Calu3 (cell line): ENCODE measurements around the gene NRP1. TPM values are rescaled to one million over a fixed set of nuclear protein-coding genes. Genes with fewer than 3 reads are reported as not detected.
A peak's percentile ranks its signal among the peaks of the same experiment; 100 is the strongest.

Experiments used
- BruUV-seq: library from RNA; stranded (reverse); fragments of 400-500 nt; replicated peaks from 2 replicates; lab custom pipeline; 2021; lab: Mats Ljungman, UMichigan
- CTCF ChIA-PET: fragments of 300-600 bp; sonication (Branson Sonifier 250); formaldehyde crosslinking; loops from one replicate; lab custom pipeline; 2022; ENCODE audit warnings: antibody characterized with exemption; lab: Charles Lee
- DNase-seq: peaks from one replicate; pipeline ENCODE4 v3.0.0; 2022
- H3K27ac Mint-ChIP-seq: one replicate; pipeline ENCODE4 v1.8.0; 2022; ENCODE audit warnings: mixed read lengths; ENCODE audit not compliant: unreplicated experiment
- H3K27me3 Mint-ChIP-seq: one replicate; pipeline ENCODE4 v1.8.0; 2022; ENCODE audit warnings: mixed read lengths; ENCODE audit not compliant: unreplicated experiment
- H3K36me3 Mint-ChIP-seq: one replicate; pipeline ENCODE4 v1.8.0; 2022; ENCODE audit warnings: mild to moderate bottlenecking, moderate library complexity, mixed read lengths; ENCODE audit not compliant: insufficient read depth, unreplicated experiment
- H3K4me1 Mint-ChIP-seq: one replicate; pipeline ENCODE4 v1.8.0; 2022; ENCODE audit warnings: mild to moderate bottlenecking, low read depth, mixed read lengths; ENCODE audit not compliant: unreplicated experiment
- H3K4me3 Mint-ChIP-seq: one replicate; pipeline ENCODE4 v1.8.0; 2022; ENCODE audit warnings: mild to moderate bottlenecking, low read depth, moderate library complexity, mixed read lengths; ENCODE audit not compliant: unreplicated experiment
- H3K9me3 Mint-ChIP-seq: one replicate; pipeline ENCODE4 v1.8.0; 2022; ENCODE audit warnings: low read depth, mixed read lengths; ENCODE audit not compliant: unreplicated experiment
- CTCF ChIP-seq: fragments of 200-600 bp; IDR thresholded peaks from one replicate; pipeline ENCODE4 v1.8.0; 2022; ENCODE audit warnings: antibody characterized with exemption; ENCODE audit not compliant: unreplicated experiment
- intact Hi-C: fragments of 100-400 bp; cut with micrococcal nuclease; formaldehyde crosslinking; loops from one replicate; pipeline ENCODE4 v1.10.0; 2022; ENCODE audit not compliant: unreplicated experiment
- total RNA-seq: library from RNA; stranded (reverse); gene quantifications from 2 replicates; pipeline ENCODE4 v1.2.3, GENCODE V29; 2022

Gene NRP1
- total RNA-seq, 1 experiment from 2014 or later, result 96.3 TPM

GRCh38 chr10:33216661-33217427, 117.6 kb downstream of the NRP1 start:
- Mint-ChIP-seq H3K4me1 (peaks cover 22% of the 10 kb centered on the region), H3K36me3 (peaks cover 55% of the 10 kb centered on the region), H3K27me3 (no peaks in the 10 kb centered on the region), H3K9me3 (no peaks in the 10 kb centered on the region), H3K4me3 (no peak overlapping the region), H3K27ac (no peak overlapping the region)
- BruUV-seq, result no TSS peak
- CTCF ChIA-PET, result interaction anchor here (0.7 kb wide), 1 partner anchor 30 kb away, joined by 3 read pairs; no protein-coding TSS in a partner anchor
- intact Hi-C loops, result loop anchor here (5.0 kb wide), 1 partner anchor 45 kb away; no protein-coding TSS in a partner anchor
- TF ChIP-seq CTCF, result no peak
- no peak for DNase-seq

DNA sequence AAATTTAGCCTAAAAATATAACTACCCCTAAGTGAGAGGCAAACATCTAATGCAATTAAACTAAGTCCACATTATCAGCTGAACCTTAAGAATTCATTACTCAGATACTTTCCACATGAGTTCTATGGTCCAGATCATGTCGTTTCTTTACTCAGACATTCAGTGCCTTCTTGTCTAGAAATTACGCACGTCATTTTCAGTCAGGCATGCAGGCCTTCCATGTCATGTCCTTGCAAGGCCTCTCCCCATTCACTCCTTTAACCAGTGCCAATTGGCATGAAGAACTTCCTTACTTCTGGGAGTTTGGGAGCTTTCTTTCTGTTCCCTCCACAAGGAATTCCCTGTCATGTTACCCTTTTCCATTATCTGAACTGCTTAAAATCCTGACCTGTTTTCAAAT, 118.8 kb downstream of the NRP1 start:
- CTCF ChIA-PET, result interaction anchor here (0.7 kb wide), 1 partner anchor 8 kb away, joined by 3 read pairs; no protein-coding TSS in a partner anchor
- Mint-ChIP-seq H3K27ac (no peak overlapping the region), H3K4me3 (no peak overlapping the region), H3K27me3 (no peaks in the 10 kb centered on the region), H3K4me1 (peaks cover 22% of the 10 kb centered on the region), H3K36me3 (peaks cover 52% of the 10 kb centered on the region), H3K9me3 (no peaks in the 10 kb centered on the region)
- intact Hi-C loops, result loop anchor here (5.0 kb wide), 1 partner anchor 47 kb away; no protein-coding TSS in a partner anchor
- DNase-seq, result no peak
- no peak for TF ChIP-seq CTCF
- BruUV-seq, result no TSS peak

GRCh38 chr10:33215154-33215553, 119.3 kb downstream of the NRP1 start:
- no peak for DNase-seq
- CTCF ChIA-PET, result interaction anchor here (0.7 kb wide), 1 partner anchor 7 kb away, joined by 3 read pairs; no protein-coding TSS in a partner anchor
- TF ChIP-seq CTCF, result no peak
- no peak overlapping the region for H3K4me3 Mint-ChIP-seq
- peaks cover 22% of the 10 kb centered on the region for H3K4me1 Mint-ChIP-seq
- BruUV-seq, result no TSS peak
- H3K27ac Mint-ChIP-seq, result no peak overlapping the region
- intact Hi-C loops, result loop anchor here (5.0 kb wide), 1 partner anchor 47 kb away; no protein-coding TSS in a partner anchor
- no peaks in the 10 kb centered on the region for H3K27me3 Mint-ChIP-seq
- H3K9me3 Mint-ChIP-seq, result no peaks in the 10 kb centered on the region
- peaks cover 49% of the 10 kb centered on the region for H3K36me3 Mint-ChIP-seq

GRCh38 chr10:33214174-33214573, 120.3 kb downstream of the NRP1 start:
- Mint-ChIP-seq H3K4me3 (no peak overlapping the region), H3K4me1 (peaks cover 22% of the 10 kb centered on the region), H3K36me3 (peaks cover 48% of the 10 kb centered on the region), H3K27ac (peak overlapping the region; percentile 22), H3K27me3 (no peaks in the 10 kb centered on the region), H3K9me3 (no peaks in the 10 kb centered on the region)
- no peak for TF ChIP-seq CTCF
- DNase-seq, result no peak
- intact Hi-C loops, result no loop called here
- no TSS peak for BruUV-seq
- CTCF ChIA-PET, result no interaction called here
